DMS53 (cell line): ENCODE results near the gene NEGR1.

Experiments
- DNase-seq: peaks from one replicate; lab custom pipeline; 2025; lab: John Stamatoyannopoulos, UW

The NEGR1 gene

DNA sequence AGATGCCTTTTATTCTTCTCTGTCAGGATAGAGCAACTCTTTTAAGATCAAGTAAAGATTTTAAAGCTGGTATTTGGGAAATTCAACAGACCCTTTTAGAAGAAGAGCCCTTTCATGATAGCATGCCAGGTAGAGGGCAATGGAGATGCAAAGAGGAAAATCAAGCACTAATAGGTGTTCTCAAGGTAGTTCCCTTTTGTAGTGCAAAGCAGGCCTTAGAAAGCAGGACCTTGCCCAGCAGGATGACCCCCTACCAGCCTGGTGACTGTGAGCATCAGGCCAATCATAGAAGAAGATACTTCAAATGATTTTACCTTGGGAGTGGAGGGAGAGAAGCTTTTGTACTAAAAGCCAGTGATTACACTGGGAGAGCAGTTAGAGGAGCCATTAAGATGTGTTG lies 820.1 kb downstream of the NEGR1 start:
- DNase-seq, result no peak

- peak; percentile 45 for DNase-seq
These were observed 820.9 kb downstream of the NEGR1 start for GRCh38 chr1:71461416-71461815.

GRCh38 chr1:71448444-71448843 lies 833.9 kb downstream of the NEGR1 start:
- DNase-seq, result no peak

- no peak for DNase-seq
These were observed 843.7 kb downstream of the NEGR1 start for GRCh38 chr1:71438626-71439025.

DNA sequence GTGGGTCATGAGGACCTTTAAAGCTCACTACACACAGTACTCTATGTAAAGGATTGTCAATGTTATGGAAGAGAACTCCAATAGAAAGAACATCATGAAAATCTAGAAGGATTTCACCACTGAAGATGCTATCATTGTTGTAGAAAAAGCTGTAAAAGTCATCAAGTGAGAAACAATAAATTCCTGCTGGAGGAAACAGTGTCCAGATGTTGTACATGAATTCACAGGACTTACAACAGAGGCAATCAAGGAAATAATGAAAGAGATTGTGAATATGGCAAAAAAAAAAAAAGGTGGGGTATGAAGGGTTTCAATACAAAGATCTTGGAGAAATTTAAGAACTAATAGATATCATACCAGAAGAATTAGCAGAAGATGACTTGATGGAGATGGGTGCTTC lies 846.4 kb downstream of the NEGR1 start:
- DNase-seq, result no peak

DNA sequence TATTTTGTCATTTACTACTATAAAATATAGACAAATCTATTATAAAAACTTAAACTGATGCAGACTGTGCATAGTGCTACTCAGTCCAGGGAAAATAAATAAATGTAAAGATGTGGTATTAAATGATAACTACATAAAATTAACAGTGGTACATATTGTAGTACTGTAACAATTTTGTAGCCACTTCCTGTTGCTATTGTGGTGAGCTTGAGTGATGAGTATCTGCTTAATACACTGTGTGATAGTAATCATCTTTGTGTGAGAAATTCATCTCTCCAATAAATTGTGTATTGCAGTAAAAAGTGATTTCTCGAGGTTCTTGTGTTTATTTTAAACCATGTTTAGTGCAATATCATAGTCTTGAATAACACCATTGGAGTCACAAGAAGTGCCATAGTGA lies 848.1 kb downstream of the NEGR1 start:
- no peak for DNase-seq

GRCh38 chr1:71428029-71428428 lies 854.3 kb downstream of the NEGR1 start:
- peak; percentile 37 for DNase-seq

GRCh38 chr1:71427066-71427465 lies 855.3 kb downstream of the NEGR1 start:
- no peak for DNase-seq

DNA sequence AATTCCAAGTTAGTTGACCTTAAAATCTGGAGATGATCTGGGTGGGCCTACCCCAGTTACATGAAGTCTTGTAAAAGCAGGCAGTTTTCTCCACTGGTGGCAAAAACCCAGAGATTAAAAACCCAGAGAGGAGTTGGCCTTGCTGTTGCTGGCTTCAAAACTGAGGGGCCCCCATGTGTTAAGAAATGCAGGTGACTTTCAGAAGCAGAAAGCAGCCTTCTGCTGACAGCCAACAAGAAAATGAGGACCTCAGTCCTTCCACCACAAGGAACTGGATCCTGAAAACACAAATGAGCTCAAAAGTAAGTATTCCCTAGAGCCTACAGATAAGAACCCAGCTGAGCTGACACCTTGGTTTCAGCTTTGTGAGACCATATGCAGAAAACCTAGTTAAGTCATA lies 857.8 kb downstream of the NEGR1 start:
- no peak for DNase-seq

GRCh38 chr1:71422221-71422620 lies 860.1 kb downstream of the NEGR1 start:
- no peak for DNase-seq

DNA sequence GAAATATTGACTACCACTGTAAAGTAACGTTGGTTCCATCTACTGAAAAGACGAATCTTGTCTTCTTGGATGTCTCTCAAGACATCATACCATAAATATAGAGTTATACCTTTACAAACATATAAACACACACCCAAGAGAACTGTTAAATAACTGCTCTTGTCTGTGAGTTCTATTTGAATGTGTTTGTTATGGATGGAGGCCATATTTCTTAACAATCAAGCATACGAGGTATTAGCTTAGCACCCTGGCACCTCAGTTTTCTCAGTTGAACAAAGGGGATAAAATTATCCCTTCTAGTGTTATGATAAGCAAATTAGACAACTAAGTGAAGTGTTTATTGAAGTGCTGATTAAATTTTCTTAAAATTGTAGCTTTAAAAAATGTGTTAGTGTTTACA lies 864.9 kb downstream of the NEGR1 start:
- DNase-seq, result no peak

- DNase-seq, result peak; percentile 38
These were observed 868.2 kb downstream of the NEGR1 start for GRCh38 chr1:71414179-71414578.

GRCh38 chr1:71413441-71414175 lies 868.7 kb downstream of the NEGR1 start:
- no peak for DNase-seq

DNA sequence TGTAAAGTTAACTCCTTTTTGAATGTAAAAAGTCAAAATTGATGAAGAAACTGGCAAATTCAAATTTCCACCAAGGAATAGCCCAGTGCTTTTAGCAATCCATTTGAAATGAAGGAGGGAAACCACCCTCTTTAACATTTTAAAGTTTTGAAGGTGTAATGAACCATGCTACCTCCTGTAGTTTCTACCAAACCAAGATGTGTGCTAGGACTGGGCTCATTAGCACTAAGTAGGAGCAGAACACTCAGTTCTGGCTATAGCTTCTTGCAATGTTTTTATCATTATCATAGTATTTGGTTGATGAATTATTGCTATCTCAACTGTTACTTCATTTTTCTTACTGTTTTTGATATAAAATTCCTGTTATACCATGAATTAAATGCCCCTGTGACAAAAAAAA lies 882.3 kb downstream of the NEGR1 start:
- DNase-seq, result no peak

- no peak for DNase-seq
These were observed 882.7 kb downstream of the NEGR1 start for GRCh38 chr1:71399594-71399993.

DNA sequence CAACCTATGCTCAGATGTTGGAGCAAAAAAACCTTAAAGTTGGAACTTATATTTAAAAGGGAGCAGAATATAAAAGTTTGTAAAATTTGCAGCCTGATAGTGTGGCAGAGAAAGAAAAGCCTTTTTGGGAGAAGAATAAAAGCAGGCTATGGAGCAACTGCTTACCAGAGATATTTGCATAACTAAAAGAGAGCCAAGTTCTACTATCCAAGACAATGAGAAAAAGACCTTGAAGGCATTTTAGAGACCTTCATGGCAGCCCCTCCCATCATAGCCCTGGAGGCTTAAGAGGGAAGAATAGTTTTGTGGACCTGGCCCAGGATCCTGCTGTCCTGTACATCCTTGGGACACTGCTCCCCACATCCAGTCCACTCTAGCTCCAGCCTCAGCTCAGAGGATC lies 889.0 kb downstream of the NEGR1 start:
- no peak for DNase-seq

DNA sequence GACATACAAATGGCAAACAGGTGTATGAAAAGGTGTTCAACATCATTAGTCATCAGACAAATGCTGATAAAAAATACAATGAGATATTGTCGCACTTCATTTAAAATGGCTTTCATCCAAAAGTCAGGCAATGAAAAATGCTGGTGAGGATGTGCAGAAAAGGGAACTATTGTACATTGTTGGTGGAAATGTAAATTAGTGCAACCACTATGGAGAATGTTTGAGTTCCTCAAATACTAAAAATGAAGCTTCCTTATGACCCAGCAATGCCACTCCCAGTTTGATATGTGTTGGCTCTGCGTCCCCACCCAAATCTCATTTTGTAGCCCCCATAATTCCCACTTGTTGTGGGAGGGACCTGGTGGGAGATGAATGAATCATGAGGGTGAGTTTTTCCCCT lies 891.8 kb downstream of the NEGR1 start:
- DNase-seq, result no peak

GRCh38 chr1:71377886-71378285 lies 904.5 kb downstream of the NEGR1 start:
- DNase-seq, result no peak

DNA sequence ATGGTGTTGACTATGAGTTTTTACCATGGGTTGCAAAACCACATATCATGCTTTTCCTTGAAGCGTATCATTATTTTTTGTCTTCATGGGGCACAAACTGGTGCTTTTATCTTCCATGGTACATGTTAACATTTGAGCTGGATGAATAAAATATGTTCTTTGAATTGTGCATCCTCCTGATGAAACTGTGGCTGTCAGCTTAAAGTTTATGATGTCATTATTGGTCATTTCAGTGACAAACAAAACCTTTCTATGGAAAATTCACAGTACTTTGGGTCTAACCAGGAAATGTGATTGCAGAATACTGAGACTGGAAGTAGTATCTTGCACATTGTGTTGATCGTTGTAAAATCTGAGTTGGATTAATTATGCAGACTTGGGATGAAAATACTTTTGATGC lies 909.8 kb downstream of the NEGR1 start:
- DNase-seq, result no peak

- no peak for DNase-seq
These were observed 910.8 kb downstream of the NEGR1 start for GRCh38 chr1:71371581-71371980.

DNA sequence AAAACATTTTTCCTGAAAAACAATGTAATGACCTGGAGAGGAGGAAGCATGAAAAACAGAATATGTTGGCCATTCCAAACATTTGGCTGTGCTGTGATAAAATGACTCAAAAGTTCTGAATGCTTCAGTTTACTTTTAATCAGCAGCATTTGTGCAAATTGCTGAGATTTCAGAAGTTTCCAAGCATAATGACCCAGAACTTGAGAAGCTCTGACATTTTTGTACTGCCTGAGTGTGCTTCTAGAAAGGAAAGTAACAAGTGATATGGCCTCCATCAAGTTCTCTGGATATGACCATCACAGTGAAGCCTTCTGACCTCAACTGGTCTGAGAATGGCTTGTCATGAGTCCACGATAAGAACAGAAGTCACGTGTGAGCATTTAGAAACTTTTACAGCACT lies 918.1 kb downstream of the NEGR1 start:
- no peak for DNase-seq

DNA sequence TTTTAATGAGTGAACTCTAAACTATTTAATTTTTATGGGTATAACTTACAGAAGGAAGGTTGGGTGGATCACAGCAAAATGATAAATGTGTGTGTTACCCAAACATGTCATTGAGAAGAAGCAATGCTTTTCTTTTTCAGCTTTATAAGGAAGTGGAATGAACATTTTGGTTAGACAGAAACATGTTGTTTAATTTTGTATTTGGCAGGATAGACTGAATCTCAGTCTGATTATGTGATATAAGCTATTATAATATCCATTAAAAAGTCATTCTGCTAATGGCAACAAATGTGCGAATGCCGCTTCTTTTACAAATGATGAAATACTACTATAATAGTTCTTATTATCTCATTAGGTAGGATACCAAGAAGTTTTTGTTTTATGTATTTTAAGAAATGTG lies 919.6 kb downstream of the NEGR1 start:
- DNase-seq, result no peak

DNA sequence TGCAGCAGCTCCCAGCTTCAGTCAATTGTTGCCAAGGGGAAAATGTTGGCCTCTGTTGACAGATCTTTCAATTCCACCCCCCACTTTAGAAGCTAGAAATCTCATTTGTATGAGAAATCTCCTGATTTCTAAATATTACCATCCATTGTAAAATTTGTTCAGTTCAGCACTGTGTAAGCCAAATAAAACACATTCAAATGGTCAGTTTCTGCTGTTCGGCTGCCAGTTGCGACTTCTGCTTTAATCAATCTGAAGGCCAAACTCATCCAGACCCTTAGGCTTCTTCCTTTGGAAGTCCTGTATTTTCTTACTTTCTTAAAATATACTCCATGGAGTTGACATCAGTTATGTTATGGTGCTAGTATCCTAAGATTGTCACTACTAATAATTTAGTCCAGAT lies 920.3 kb downstream of the NEGR1 start:
- DNase-seq, result no peak

- no peak for DNase-seq
These were observed 924.6 kb downstream of the NEGR1 start for GRCh38 chr1:71357708-71358107.

GRCh38 chr1:71351438-71351837 lies 930.9 kb downstream of the NEGR1 start:
- no peak for DNase-seq
